Esophagus muscularis mucosa (tissue), 3 donors: ENCODE results near the gene ABCA2.

Source experiments
- CTCF ChIP-seq, 3 experiments: fragments of 200-600 bp in 2 of 3; fragments of 450-650 bp in 1 of 3; sonication (generic) in 2 of 3; IDR thresholded peaks; one replicate each; pipeline ENCODE4 v1.5.1; 2017 to 2019; ENCODE audit warnings: antibody characterized with exemption in 3 of 3, mild to moderate bottlenecking in 2 of 3, moderate library complexity in 1 of 3
- POLR2A ChIP-seq: fragments of 450-650 bp; IDR thresholded peaks from one replicate; pipeline ENCODE4 v1.6.1; 2017; ENCODE audit warnings: antibody characterized with exemption, moderate library complexity, mild to moderate bottlenecking, low read depth

- TF ChIP-seq CTCF (IDR thresholded peaks at IDR 0.05) (no peak), POLR2A (no peak)
These were observed 33.7 kb downstream of the ABCA2 start for GRCh38 chr9:136994180-136994887.
